ENCODE measurements around the gene CRACR2A.
A peak's percentile ranks its signal among the peaks of the same experiment; 100 is the strongest.

The CRACR2A gene

GRCh38 chr12:3633396-3633795 lies 119.5 kb downstream of the CRACR2A start:
- no peak for DNase-seq (ENCODE audit: low read depth)
- TF ChIP-seq CTCF (conservative IDR thresholded peaks at IDR 0.05; ENCODE audit: control insufficient read depth, insufficient read depth, low read depth, low read length): no peak

GRCh38 chr12:3632754-3633153 lies 120.2 kb downstream of the CRACR2A start:
- TF ChIP-seq CTCF (conservative IDR thresholded peaks at IDR 0.05; ENCODE audit: control insufficient read depth, insufficient read depth, low read depth, low read length): no peak
- no peak overlapping the region for H3K4me3 ChIP-seq (ENCODE audit: control insufficient read depth, low read depth, low read length)
- peak; percentile 38 for DNase-seq (ENCODE audit: low read depth)

More at GRCh38 chr12:3633396-3633795, 119.5 kb downstream of the CRACR2A start:
- no peak overlapping the region for H3K4me3 ChIP-seq (ENCODE audit: control insufficient read depth, low read depth, low read length)

GRCh38 chr12:3632256-3632655 lies 120.7 kb downstream of the CRACR2A start:
- H3K4me3 ChIP-seq (ENCODE audit: control insufficient read depth, low read depth, low read length): no peak overlapping the region
- DNase-seq (ENCODE audit: low read depth): no peak
- TF ChIP-seq CTCF (conservative IDR thresholded peaks at IDR 0.05; ENCODE audit: control insufficient read depth, insufficient read depth, low read depth, low read length): no peak

- peak; percentile 14 for DNase-seq (ENCODE audit: low read depth)
- TF ChIP-seq CTCF (conservative IDR thresholded peaks at IDR 0.05; ENCODE audit: control insufficient read depth, insufficient read depth, low read depth, low read length): no peak
- H3K4me3 ChIP-seq (ENCODE audit: control insufficient read depth, low read depth, low read length): no peak overlapping the region
These were observed 121.2 kb downstream of the CRACR2A start for GRCh38 chr12:3631759-3632158.

GRCh38 chr12:3631272-3631637 lies 121.7 kb downstream of the CRACR2A start:
- DNase-seq (ENCODE audit: low read depth): no peak

GRCh38 chr12:3630621-3631271 lies 122.2 kb downstream of the CRACR2A start:
- no peak overlapping the region for H3K4me3 ChIP-seq (ENCODE audit: control insufficient read depth, low read depth, low read length)
- DNase-seq (ENCODE audit: low read depth): no peak
- no peak for TF ChIP-seq CTCF (conservative IDR thresholded peaks at IDR 0.05; ENCODE audit: control insufficient read depth, insufficient read depth, low read depth, low read length)

More at GRCh38 chr12:3631272-3631637, 121.7 kb downstream of the CRACR2A start:
- H3K4me3 ChIP-seq (ENCODE audit: control insufficient read depth, low read depth, low read length): no peak overlapping the region
- no peak for TF ChIP-seq CTCF (conservative IDR thresholded peaks at IDR 0.05; ENCODE audit: control insufficient read depth, insufficient read depth, low read depth, low read length)

- no peak for TF ChIP-seq CTCF (conservative IDR thresholded peaks at IDR 0.05; ENCODE audit: control insufficient read depth, insufficient read depth, low read depth, low read length)
- H3K4me3 ChIP-seq (ENCODE audit: control insufficient read depth, low read depth, low read length): no peak overlapping the region
- no peak for DNase-seq (ENCODE audit: low read depth)
These were observed 122.8 kb downstream of the CRACR2A start for GRCh38 chr12:3630111-3630510.

Data from fibroblast of mammary gland (primary cell).